Measurements from ENCODE around the gene ZNHIT1. TPM values are rescaled to one million over a fixed set of nuclear protein-coding genes. Genes with fewer than 3 reads are reported as not detected.

ZNHIT1 gene
- total and polyA plus RNA-seq, 11 donors, result 47.0 to 156 (median 61.0) TPM

GRCh38 chr7:101235522-101235921 is 17.6 kb downstream of the ZNHIT1 start:
- intact Hi-C loops (cut with DNase I), result loop anchor here in 1 of 10 donors (10.0 kb wide), 1 partner anchor 49 kb away; no protein-coding TSS in a partner anchor
- no peaks in the 10 kb centered on the region for H3K27me3 ChIP-seq
- ATAC-seq (no peak), DNase-seq (no peak)
- H3K9me3 ChIP-seq, result no peaks in the 10 kb centered on the region
- 65 to 87% (median 84%) methylated on average over 5 to 9 of the region's 9 CpGs for WGBS, 4 donors
- peaks cover 0 to 56% (median 43%) of the 10 kb centered on the region in 12 donors for H3K4me1 ChIP-seq
- TF ChIP-seq CTCF (IDR thresholded peaks at IDR 0.05), result no peak
- TF ChIP-seq POLR2A (IDR thresholded peaks at IDR 0.05), result no peak
- no peak overlapping the region for H3K4me3 ChIP-seq
- peaks cover 0 to 29% (median 13%) of the 10 kb centered on the region in 9 donors for H3K36me3 ChIP-seq
- H3K27ac ChIP-seq, result no peak overlapping the region

- DNase-seq (no peak), ATAC-seq (no peak)
- TF ChIP-seq POLR2A (IDR thresholded peaks at IDR 0.05) (no peak), CTCF (IDR thresholded peaks at IDR 0.05) (no peak)
- Histone ChIP-seq H3K4me1 (peaks cover 0 to 58% (median 45%) of the 10 kb centered on the region in 12 donors), H3K9me3 (no peaks in the 10 kb centered on the region), H3K36me3 (peaks cover 0 to 32% (median 19%) of the 10 kb centered on the region in 9 donors), H3K4me3 (peak overlapping the region in 1 of 12 donors; percentile 41), H3K27me3 (no peaks in the 10 kb centered on the region), H3K27ac (no peak overlapping the region)
- 89 to 94% (median 91%) methylated on average over 11 to 21 of the region's 21 CpGs for WGBS, 4 donors
- intact Hi-C loops (cut with DNase I), result loop anchor here in 1 of 10 donors (10.0 kb wide), 1 partner anchor 48 kb away; no protein-coding TSS in a partner anchor
These were observed 18.4 kb downstream of the ZNHIT1 start for GRCh38 chr7:101236292-101236835.

GRCh38 chr7:101237206-101238067 is 19.5 kb downstream of the ZNHIT1 start, which contains the start of gene CLDN15:
TSS of gene CLDN15 (minus strand) at chr7:101237802. CDS start at chr7:101237581, 221 bp downstream.
- Histone ChIP-seq H3K9me3 (no peaks in the 10 kb centered on the region), H3K4me3 (peak within 1 kb of the TSS in 9 of 12 donors; percentile 8 to 44 (median 29)), H3K36me3 (peaks cover 0 to 32% (median 19%) of the 10 kb centered on the region in 9 donors), H3K27me3 (no peaks in the 10 kb centered on the region), H3K4me1 (peaks cover 0 to 55% (median 38%) of the 10 kb centered on the region in 12 donors), H3K27ac (peak within 1 kb of the TSS; percentile 48 to 86 (median 78))
- 33 to 55% (median 52%) methylated on average over 14 to 31 of the region's 31 CpGs for WGBS, 4 donors
- no peak for TF ChIP-seq POLR2A (IDR thresholded peaks at IDR 0.05)
- no peak for TF ChIP-seq CTCF (IDR thresholded peaks at IDR 0.05)
- intact Hi-C loops (cut with DNase I), result loop anchor here in 2 of 10 donors (2.0 to 10.0 kb wide), 2 partner anchors 19 to 47 kb away; partner anchors contain the start of gene ZNHIT1 (in 1 of the 2)
- peak; percentile 58 to 87 (median 72) for ATAC-seq
- DNase-seq, result peak; percentile 86 to 92 (median 90)
